ENCODE measurements around the gene PRSS35.
"Not testable (repeated sequence)": the region's sequence is repeated elsewhere in the genome, so short reads cannot be mapped to it uniquely, and the experiment has no call there.

PRSS35 gene

DNA sequence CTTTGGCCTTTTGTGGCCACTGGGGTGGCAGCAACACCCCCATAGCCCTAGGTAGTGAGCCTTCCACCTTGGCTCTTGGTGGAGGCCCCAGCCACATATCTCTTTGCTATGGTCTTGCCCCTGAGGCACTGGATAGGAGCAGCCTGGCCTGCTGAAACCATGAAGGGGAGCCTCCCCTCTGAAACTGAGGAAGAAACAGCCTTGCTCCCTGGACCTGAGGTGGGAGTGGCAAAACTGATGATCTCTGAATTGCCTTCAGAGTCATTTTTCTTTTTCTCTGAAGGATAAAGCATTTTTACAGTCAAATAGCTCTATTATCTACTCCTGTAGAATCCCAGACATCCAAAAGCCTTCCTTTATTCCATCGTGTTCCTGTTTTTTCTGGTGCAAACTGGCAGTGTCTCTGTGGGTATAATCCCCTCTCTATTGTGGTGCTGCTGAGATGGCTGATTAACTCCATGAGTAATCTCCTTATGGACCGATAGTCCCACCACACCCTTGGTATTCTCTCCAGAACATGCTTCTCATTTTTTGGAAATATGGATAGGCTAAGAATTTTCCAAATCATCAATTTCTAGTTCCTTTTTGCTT lies 22.0 kb upstream of the PRSS35 start:
- TF ChIP-seq POLR2A (IDR thresholded peaks at IDR 0.05; ENCODE audit: low read length) (no peak), GATA1 (IDR thresholded peaks at IDR 0.05; ENCODE audit: low read depth, low read length) (no peak)
- DNase-seq, result no peak

GRCh38 chr6:83505356-83505755 lies 7.0 kb upstream of the PRSS35 start:
- TF ChIP-seq GATA1 (IDR thresholded peaks at IDR 0.05; ENCODE audit: low read depth, low read length) (no peak), POLR2A (IDR thresholded peaks at IDR 0.05; ENCODE audit: low read length) (no peak)
- no peak for DNase-seq

DNA sequence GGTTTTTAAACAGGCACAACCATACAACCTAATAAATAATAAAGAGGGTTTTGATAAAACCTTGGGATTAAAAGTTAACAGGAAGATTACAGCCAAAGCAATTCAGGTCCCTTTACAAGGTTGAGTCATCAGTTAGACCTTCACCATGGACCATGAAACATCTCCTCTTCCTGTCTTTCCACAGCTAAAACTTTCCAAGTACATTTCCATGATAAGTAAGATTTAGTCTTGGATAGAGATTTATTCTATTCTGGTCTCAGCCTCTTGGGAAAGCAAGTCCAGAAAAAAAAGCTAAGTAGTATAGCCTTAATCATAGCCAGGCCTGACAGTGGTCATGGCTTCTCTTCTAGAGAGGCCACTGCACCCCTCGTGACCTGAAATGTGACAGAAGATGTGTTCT lies 2.9 kb upstream of the PRSS35 start:
- no peak for DNase-seq
- TF ChIP-seq GATA1 (IDR thresholded peaks at IDR 0.05; ENCODE audit: low read depth, low read length) (no peak), POLR2A (IDR thresholded peaks at IDR 0.05; ENCODE audit: low read length) (no peak)

- DNase-seq, result no peak
- TF ChIP-seq POLR2A (IDR thresholded peaks at IDR 0.05; ENCODE audit: low read length) (no peak), GATA1 (IDR thresholded peaks at IDR 0.05; ENCODE audit: low read depth, low read length) (no peak)
These were observed 1.5 kb upstream of the PRSS35 start for GRCh38 chr6:83510791-83511190.

DNA sequence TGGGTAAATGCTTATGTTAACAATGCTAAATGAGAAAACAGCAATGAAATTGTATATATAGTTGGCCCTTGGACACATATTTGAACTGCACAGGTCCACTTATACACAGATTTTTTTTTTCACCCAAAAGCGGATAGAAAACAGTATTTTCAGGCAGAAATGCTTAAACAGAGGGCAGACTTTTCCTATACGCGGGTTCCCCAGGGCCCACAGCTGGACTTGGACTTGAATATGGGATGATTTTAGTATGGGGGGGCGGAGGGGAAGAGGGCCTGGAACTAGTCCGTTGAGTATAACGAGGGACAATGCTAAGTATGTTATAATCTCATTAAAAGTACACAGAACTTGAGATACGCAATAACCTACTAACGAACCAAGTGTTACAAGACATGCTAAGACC lies 1.1 kb upstream of the PRSS35 start:
- DNase-seq, result no peak
- TF ChIP-seq POLR2A (IDR thresholded peaks at IDR 0.05; ENCODE audit: low read length) (no peak), GATA1 (IDR thresholded peaks at IDR 0.05; ENCODE audit: low read depth, low read length) (no peak)

- DNase-seq, result no peak
- TF ChIP-seq GATA1 (IDR thresholded peaks at IDR 0.05; ENCODE audit: low read depth, low read length) (no peak), POLR2A (IDR thresholded peaks at IDR 0.05; ENCODE audit: low read length) (no peak)
These were observed 2.1 kb downstream of the PRSS35 start for GRCh38 chr6:83514466-83514865.

DNA sequence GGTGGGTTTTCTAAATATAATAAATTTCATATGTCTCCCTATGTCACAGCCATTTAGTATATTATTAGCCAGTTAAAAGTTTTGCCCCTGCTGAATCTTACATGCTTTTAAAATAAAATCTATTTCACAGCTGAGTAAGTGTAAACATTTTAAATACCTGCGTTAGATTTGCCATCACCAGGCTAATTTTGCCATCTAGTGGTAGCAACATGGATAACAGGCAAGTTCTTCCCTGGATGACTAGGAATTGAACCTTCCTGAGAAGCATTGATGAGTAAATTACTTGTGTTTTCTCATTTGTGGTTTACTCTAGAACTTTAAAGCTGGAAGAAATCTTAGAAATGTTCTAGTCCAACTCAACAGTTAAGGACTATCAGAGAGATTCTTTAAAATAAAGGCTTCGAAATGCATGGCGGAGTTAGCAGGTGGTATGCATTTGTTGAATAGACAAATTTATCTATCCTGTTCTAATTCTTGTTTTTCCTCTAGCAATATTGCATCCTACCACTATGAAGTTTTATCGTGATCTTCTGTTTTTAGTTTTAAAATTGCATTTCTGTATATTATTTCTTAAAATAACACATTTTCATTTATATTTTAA lies 2.6 kb downstream of the PRSS35 start:
- peak; percentile 37 to 70 for DNase-seq
- TF ChIP-seq POLR2A (IDR thresholded peaks at IDR 0.05; ENCODE audit: low read length) (no peak), GATA1 (IDR thresholded peaks at IDR 0.05; ENCODE audit: low read depth, low read length) (no peak)

GRCh38 chr6:83517500-83517899 lies 5.2 kb downstream of the PRSS35 start:
- no peak for TF ChIP-seq GATA1 (IDR thresholded peaks at IDR 0.05; ENCODE audit: low read depth, low read length)
- no peak for TF ChIP-seq POLR2A (IDR thresholded peaks at IDR 0.05; ENCODE audit: low read length)
- DNase-seq, result no peak

GRCh38 chr6:83518816-83519480 lies 6.6 kb downstream of the PRSS35 start:
- DNase-seq, result no peak
- TF ChIP-seq POLR2A (IDR thresholded peaks at IDR 0.05; ENCODE audit: low read length), result no peak
- no peak for TF ChIP-seq GATA1 (IDR thresholded peaks at IDR 0.05; ENCODE audit: low read depth, low read length)

DNA sequence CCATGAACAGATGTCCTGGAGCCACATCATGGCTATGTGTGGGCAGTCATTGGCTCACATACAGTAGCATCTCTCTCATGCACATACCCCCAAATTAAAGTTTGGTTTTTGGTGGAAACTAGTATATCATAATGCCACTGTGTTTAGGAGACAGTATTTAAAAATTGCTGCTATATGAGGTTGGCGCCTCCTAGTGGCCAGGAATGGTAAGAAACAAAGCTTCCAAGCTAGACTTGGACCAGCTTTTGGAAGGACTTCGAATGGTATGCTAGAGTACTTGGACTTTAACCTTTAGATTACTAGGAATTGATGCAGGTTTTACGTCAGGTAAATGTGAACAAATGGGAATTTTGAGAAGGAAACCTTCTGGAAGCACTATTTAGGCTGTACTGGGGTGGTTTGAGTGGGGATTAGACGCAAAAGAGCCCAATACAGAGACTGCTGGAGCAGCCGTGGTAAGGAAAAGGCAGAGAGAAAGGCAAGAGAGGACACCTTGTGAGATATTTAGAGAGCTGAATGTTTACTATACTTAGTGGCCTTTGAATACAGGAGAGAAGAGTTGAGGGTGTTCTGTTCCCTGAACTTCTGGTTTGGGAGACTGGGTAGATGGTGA lies 23.8 kb downstream of the PRSS35 start:
- TF ChIP-seq GATA1 (IDR thresholded peaks at IDR 0.05; ENCODE audit: low read depth, low read length), result no peak
- TF ChIP-seq POLR2A (IDR thresholded peaks at IDR 0.05; ENCODE audit: low read length), result no peak
- peak; percentile 50 to 75 for DNase-seq

DNA sequence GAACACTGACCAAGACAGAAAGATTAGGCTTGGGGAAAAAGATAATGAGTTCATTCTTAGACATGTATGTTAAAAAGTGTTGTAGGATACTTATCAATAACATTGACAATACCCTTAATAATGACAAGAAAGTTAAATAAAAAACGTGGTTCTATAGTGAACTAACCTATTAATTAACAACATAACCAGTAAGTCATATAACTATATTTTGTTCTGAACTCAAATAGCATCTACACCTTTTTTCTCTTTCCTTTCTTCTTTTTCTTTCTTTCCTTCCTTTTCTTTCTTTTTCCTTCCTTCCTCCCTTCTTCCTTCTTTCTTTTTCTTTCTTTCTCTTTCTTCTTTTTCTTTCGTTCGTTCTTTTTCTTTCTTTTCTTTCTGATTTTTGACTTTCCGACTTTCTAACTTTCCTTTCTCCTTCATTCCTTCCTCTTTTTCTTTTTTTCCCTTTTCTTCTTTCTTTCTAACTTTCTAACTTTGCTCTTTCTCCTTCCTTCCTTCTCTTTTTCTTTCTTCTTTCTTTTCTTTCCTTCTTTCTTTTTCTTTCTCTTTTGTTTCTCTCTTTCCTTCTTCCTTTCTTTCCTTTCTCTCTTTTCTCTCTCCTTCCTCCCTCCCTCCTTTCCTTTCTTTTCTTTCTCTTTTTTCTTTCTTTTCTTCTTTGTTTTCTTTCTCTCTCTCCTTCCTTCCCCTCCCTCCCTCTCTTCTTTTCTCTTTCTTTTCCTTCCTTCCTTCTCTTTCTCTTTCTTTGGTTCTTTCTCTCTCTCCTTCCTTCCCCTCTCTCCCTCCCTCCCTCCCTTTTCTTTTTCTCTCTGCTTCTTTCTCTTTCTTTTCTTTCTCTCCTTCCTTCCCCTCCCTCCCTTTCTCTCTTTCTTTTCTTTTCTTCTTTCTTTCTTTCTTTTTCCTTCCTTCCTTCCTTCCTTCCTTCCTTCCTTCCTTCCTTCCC lies 24.6 kb downstream of the PRSS35 start:
- TF ChIP-seq POLR2A (IDR thresholded peaks at IDR 0.05; ENCODE audit: low read length) (no peak), GATA1 (IDR thresholded peaks at IDR 0.05; ENCODE audit: low read depth, low read length) (no peak)
- DNase-seq, result no peak

GRCh38 chr6:83539678-83540077 lies 27.3 kb downstream of the PRSS35 start:
- no peak for DNase-seq
- TF ChIP-seq POLR2A (IDR thresholded peaks at IDR 0.05; ENCODE audit: low read length), result no peak
- TF ChIP-seq GATA1 (IDR thresholded peaks at IDR 0.05; ENCODE audit: low read depth, low read length), result no peak

DNA sequence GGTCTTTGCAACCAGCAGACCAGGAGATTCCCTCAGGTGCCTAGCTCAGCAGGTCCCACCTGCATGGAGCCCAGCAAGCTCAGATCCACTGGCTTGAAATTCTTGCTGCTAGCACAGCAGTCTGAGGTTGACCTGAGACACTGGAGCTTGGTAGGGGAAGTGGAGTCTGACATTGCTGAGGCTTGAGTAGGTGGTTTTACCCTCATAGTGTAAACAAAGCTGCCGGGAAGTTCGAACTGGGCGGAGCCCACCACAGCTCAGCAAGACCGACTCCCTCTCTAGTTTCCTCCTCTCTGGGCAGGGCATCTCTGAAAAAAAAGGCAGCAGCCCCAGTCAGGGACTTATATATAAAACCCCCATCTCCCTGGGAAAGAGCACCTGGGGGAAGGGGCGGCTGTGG lies 34.3 kb downstream of the PRSS35 start:
- TF ChIP-seq GATA1 (IDR thresholded peaks at IDR 0.05; ENCODE audit: low read depth, low read length) (no peak), POLR2A (IDR thresholded peaks at IDR 0.05; ENCODE audit: low read length) (no peak)
- DNase-seq, result no peak

- not testable (repeated sequence) for DNase-seq
These were observed 38.1 kb downstream of the PRSS35 start for GRCh38 chr6:83550482-83550881.

GRCh38 chr6:83551748-83552147 lies 39.4 kb downstream of the PRSS35 start:
- DNase-seq, result not testable (repeated sequence)

Measured in erythroblast (primary cell).